Omental fat pad (tissue), 4 donors: ENCODE data around the gene ADAM11. TPM values are rescaled to one million over a fixed set of nuclear protein-coding genes. Genes with fewer than 3 reads are reported as not detected.
"Not testable (repeated sequence)": the region's sequence is repeated elsewhere in the genome, so short reads cannot be mapped to it uniquely, and the experiment has no call there.

Experiments used
- ATAC-seq: fragments of 150-250 bp; one replicate; pipeline ENCODE4 v1.9.1; 2016; ENCODE audit warnings: mild to moderate bottlenecking, moderate library complexity; ENCODE audit not compliant: low FRiP score
- DNase-seq: peaks from one replicate; pipeline ENCODE4 v3.0.0-alpha.2; 2019; ENCODE audit warnings: low spot score
- total RNA-seq, 4 donors: library from RNA; depleted of rRNA; stranded (reverse); fragments of >200 nt; gene quantifications; one replicate each; pipeline ENCODE4 v1.1.0, GENCODE V29; 2016
- TF ChIP-seq, protein P1 (sequence below), 3 donors: fragments of 450-650 bp; IDR thresholded peaks; one replicate each; pipeline ENCODE4 v1.5.1; 2016 to 2017; ENCODE audit warnings: antibody characterized with exemption in 3 of 3, mild to moderate bottlenecking in 3 of 3, moderate library complexity in 2 of 3

The ADAM11 gene
- total RNA-seq, 4 donors from 2014 or later = 0.19 to 0.72 (median 0.50) TPM

DNA sequence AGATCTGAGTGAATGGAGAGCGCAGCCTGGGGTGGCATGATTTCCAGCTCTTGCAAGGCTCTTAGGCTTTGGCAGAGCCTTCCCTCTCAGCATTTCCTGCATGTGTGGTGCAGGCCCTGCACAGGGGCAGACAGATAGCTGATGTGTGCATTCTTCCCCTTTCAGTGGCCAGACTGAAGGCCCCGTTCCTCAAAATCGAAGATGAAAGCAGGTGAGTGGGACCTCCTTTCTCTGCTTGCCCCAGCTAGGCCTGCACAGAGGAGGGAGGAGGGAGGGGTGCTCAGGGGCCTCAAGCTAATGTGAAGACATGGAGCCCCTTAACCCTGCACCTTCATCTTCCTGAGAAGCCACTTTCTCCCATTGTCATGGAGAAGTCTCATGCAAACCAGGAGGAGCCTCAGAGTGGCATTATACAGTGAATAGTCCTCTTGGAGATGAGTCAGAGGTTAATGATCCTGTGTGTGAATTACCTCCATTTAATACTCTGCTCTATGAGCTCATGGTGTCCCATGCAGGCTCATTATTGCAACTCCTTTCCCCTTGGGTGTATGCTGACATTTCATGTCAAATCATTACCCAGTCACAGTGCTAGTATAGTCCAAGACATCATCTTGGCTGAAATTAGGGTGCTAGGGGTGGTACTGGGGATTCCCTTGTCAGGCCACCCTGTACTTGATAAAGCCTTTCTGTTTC, 20.4 kb upstream of the ADAM11 start:
- no peak for DNase-seq
- TF ChIP-seq, protein P1, sequence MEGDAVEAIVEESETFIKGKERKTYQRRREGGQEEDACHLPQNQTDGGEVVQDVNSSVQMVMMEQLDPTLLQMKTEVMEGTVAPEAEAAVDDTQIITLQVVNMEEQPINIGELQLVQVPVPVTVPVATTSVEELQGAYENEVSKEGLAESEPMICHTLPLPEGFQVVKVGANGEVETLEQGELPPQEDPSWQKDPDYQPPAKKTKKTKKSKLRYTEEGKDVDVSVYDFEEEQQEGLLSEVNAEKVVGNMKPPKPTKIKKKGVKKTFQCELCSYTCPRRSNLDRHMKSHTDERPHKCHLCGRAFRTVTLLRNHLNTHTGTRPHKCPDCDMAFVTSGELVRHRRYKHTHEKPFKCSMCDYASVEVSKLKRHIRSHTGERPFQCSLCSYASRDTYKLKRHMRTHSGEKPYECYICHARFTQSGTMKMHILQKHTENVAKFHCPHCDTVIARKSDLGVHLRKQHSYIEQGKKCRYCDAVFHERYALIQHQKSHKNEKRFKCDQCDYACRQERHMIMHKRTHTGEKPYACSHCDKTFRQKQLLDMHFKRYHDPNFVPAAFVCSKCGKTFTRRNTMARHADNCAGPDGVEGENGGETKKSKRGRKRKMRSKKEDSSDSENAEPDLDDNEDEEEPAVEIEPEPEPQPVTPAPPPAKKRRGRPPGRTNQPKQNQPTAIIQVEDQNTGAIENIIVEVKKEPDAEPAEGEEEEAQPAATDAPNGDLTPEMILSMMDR (IDR thresholded peaks at IDR 0.05) = no peak
- no peak for ATAC-seq

DNA sequence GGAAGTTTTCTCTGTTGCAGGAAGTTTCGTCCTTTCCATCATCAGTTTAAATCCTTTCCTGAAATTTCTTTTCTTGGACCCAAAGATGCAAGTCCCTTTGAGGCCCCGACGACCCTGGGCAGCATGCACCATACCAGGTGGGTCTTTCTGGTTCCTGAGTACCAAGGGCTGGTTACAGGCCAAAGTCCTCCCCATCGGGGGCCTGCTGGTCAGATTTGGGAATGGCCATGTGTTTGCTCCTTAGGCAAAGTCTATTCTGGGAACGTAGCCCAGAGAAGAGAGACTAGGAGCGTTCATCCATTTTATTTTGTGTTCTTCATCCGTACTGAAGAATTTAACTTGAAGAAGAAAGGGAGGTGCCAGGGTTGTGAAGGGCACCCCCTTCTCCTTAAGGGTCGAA, 17.5 kb upstream of the ADAM11 start:
- ATAC-seq = no peak
- TF ChIP-seq, protein P1 (IDR thresholded peaks at IDR 0.05) = no peak
- no peak for DNase-seq

DNA sequence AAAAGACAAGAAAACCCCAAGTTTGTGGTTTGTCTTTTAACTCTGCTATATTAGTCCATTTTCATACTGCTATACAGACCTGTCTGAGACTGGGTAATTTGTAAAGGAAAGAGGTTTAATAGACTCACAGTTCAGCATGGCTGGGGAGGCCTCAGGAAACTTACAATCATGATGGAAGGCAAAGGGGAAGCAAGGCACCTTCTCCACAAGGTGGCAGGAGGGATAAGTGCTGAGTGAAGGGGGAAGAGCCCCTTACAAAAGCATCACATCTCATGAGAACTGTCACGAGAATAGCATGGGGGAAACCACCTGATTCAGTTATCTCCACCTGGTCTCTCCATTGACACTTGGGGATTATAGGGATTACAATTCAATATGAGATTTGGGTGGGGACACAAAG, 13.5 kb upstream of the ADAM11 start:
- no peak for ATAC-seq
- DNase-seq = no peak
- TF ChIP-seq, protein P1 (IDR thresholded peaks at IDR 0.05) = no peak

DNA sequence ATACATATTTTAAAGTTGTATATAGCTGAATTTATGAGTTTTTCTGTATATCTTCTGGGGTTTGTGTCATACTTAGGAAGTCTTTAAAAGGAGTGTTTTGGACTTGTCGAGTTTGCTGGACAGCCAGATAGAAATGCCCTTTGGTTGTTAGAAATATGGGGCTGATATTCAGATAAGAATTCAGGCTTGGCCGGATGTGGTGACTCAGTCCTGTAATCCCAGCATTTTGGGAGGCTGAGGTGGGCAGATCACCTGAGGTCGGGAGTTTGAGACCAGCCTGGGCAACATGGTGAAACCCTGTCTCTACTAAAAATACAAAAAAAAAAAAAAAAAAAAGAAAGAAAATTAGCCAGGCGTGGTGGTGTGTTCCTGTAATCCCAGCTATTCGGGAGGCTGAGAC, 13.1 kb upstream of the ADAM11 start:
- DNase-seq = not testable (repeated sequence)

DNA sequence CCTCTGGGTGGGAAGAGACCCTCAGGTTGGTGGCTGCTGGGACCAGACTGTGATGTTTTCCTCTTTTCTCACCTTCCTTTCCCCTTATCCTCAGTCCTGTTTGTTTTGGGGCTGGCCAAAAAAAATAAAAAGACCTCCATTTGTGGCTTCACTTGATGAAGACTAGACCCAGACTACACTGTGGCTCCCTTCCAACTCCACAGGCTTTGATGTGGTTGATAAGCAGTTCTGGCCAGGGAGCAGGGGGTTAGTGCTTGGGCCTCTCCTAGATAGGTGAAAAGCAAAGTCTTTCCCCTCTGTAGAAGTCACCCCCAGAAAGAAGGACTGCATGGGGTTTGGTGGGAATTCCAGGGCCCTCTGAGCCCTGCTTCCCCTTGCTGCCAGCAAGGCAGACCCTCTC, 11.2 kb upstream of the ADAM11 start:
- TF ChIP-seq, protein P1 (IDR thresholded peaks at IDR 0.05) = no peak
- DNase-seq (no peak), ATAC-seq (no peak)

More for the DNA sequence above, 13.1 kb upstream of the ADAM11 start:
- not testable (repeated sequence) for ATAC-seq

DNA sequence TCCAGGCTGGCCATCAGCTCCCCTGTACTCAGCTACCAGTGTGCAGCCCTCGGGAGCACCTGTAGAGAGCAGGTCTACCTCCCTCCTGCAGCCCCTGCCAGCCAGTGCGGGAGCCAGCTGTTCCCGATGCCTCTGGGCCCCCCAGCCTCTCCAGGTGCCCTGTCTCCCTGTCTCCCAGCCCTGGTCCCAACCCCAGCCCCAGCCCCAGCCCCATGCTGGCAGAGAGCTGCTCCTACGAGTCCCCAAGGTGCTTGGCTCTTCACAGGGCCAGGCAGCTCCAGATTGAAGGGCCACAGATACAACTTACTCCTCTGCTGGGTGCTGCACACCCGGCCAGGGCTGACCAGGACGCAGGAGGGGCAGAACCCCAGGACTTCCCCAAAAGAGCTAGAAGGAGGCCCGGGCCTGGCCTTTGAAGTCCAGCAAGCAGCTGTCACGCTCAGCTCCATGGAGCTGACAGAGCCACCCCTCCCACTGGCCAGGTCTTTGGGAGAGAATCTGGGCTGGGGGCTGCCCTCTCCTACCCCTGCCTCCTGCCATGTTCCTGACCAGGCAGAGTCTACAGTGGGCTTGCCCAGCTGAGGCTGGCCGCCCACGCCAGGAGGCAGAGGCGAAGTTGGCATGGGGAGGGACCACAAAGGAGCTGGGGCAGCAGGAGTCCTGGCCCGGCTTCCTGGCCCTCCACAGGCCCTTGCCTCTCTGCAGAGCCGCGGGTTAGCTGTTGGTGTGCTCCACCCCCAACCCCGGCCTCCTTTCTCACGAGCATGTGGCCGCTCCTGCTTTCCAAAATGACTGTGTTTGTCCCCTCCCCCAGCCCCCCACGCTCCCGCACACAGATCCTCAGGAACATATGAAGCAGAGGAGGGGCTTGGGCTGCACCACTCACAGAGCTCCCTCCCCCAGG, 9.5 kb upstream of the ADAM11 start:
- no peak for DNase-seq

DNA sequence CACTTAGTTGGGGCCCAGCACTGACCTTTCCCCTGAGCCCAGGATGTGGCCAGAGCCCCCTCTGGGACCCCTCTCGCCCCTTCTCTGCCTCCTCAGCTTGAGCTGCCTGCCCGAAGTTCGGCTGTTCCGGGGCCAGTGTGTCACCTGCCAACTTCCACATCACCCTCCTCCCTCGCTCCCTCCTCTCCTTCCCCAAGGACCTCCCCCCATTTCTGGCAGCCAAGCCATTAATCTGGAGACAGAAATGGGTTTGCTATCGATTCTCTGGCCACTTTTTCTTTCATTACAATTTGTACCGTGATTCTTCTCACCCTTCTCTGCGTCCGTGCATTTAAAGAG, 8.8 kb upstream of the ADAM11 start:
- DNase-seq (no peak), ATAC-seq (no peak)
- TF ChIP-seq, protein P1 (IDR thresholded peaks at IDR 0.05) = no peak

More for the DNA sequence above, 9.5 kb upstream of the ADAM11 start:
- ATAC-seq = no peak
- TF ChIP-seq, protein P1 (IDR thresholded peaks at IDR 0.05) = no peak
